ENCODE measurements around the gene PRKN. TPM values are rescaled to one million over a fixed set of nuclear protein-coding genes. Genes with fewer than 3 reads are reported as not detected.

Gene PRKN
- total RNA-seq, 2 donors from 2014 or later = 15.7 to 19.3 TPM

DNA sequence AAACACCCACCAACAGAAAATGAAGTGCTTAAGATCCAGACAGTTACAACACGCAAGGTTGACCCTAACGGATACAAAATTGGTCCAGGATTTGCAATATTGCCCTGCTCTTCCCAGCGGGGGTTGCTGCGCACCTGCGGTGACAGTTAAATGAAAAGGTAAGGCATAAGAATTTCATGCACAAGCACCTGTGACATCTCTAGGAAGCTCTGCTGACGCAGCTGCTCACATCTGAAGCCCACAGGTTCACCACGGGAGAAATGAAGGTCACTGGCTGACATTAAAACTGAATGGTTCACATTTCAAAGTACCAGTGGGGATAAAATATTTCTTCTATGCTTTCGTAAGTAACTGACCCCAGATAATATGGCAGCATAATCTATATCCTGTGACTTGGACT, 764.4 kb downstream of the PRKN start:
- Histone ChIP-seq H3K4me1 (no peaks in the 10 kb centered on the region), H3K36me3 (no peaks in the 10 kb centered on the region), H3K9me3 (no peaks in the 10 kb centered on the region), H3K27ac (no peak overlapping the region), H3K27me3 (no peaks in the 10 kb centered on the region), H3K4me3 (no peak overlapping the region)
- DNase-seq (ENCODE audit: low spot score) = no peak
- TF ChIP-seq, protein P1, sequence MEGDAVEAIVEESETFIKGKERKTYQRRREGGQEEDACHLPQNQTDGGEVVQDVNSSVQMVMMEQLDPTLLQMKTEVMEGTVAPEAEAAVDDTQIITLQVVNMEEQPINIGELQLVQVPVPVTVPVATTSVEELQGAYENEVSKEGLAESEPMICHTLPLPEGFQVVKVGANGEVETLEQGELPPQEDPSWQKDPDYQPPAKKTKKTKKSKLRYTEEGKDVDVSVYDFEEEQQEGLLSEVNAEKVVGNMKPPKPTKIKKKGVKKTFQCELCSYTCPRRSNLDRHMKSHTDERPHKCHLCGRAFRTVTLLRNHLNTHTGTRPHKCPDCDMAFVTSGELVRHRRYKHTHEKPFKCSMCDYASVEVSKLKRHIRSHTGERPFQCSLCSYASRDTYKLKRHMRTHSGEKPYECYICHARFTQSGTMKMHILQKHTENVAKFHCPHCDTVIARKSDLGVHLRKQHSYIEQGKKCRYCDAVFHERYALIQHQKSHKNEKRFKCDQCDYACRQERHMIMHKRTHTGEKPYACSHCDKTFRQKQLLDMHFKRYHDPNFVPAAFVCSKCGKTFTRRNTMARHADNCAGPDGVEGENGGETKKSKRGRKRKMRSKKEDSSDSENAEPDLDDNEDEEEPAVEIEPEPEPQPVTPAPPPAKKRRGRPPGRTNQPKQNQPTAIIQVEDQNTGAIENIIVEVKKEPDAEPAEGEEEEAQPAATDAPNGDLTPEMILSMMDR (IDR thresholded peaks at IDR 0.05) = no peak

GRCh38 chr6:161961796-161962195, 765.8 kb downstream of the PRKN start:
- TF ChIP-seq, protein P1 (IDR thresholded peaks at IDR 0.05) = no peak
- H3K36me3 ChIP-seq = no peaks in the 10 kb centered on the region
- no peaks in the 10 kb centered on the region for H3K9me3 ChIP-seq
- H3K27me3 ChIP-seq = no peaks in the 10 kb centered on the region
- no peak for DNase-seq (ENCODE audit: low spot score)
- no peak overlapping the region for H3K4me3 ChIP-seq
- H3K27ac ChIP-seq = no peak overlapping the region
- H3K4me1 ChIP-seq = no peaks in the 10 kb centered on the region

DNA sequence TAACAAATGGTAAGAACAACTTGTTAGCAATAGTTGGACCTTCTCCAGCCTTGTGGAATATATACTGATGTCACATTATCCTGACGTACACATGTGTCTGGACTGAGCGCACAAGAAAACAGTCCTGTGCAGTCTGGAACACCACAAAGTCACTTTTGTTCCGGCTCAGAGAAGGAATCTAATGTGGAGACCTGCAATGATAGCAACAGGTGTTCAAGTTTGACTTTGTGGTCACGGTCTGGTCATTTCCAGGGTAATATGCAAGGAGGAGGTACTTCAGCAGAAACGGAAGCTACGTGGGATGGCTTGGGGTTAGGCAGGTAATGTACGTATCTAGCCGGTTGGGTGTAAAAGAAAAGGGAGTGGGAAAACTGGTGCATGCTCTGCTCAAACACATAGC, 766.5 kb downstream of the PRKN start:
- DNase-seq (ENCODE audit: low spot score) = no peak
- no peaks in the 10 kb centered on the region for H3K36me3 ChIP-seq
- H3K9me3 ChIP-seq = no peaks in the 10 kb centered on the region
- no peak overlapping the region for H3K27ac ChIP-seq
- no peaks in the 10 kb centered on the region for H3K4me1 ChIP-seq
- no peaks in the 10 kb centered on the region for H3K27me3 ChIP-seq
- H3K4me3 ChIP-seq = no peak overlapping the region
- TF ChIP-seq, protein P1 (IDR thresholded peaks at IDR 0.05) = no peak

DNA sequence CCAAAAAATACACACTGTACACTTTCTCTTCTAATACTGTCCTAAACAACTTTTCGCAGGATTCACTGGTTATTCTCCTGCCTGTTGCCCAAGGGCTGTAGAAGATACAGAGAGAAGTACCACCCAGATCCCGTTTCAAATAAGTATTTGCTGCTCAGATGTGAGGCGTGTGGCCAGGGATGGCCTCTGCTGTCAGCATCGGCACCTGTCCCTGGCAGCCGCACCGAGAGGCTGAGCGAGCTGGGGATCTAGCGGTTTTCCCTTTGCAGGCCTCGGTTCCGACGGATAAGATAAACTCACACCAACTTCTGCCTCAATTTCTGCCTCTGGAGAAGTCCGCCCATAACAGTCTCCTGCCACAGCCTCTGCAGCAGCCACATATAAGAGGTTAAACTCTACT, 768.5 kb downstream of the PRKN start:
- TF ChIP-seq, protein P1 (IDR thresholded peaks at IDR 0.05) = no peak
- no peak for DNase-seq (ENCODE audit: low spot score)
- Histone ChIP-seq H3K4me1 (peaks cover 0 to 8% of the 10 kb centered on the region in 2 donors), H3K27ac (no peak overlapping the region), H3K4me3 (no peak overlapping the region), H3K36me3 (no peaks in the 10 kb centered on the region), H3K9me3 (no peaks in the 10 kb centered on the region), H3K27me3 (no peaks in the 10 kb centered on the region)

GRCh38 chr6:161956082-161956481, 771.5 kb downstream of the PRKN start:
- H3K9me3 ChIP-seq = no peaks in the 10 kb centered on the region
- H3K4me3 ChIP-seq = no peak overlapping the region
- H3K36me3 ChIP-seq = no peaks in the 10 kb centered on the region
- H3K27me3 ChIP-seq = no peaks in the 10 kb centered on the region
- H3K4me1 ChIP-seq = peaks cover 0 to 13% of the 10 kb centered on the region in 2 donors
- TF ChIP-seq, protein P1 (IDR thresholded peaks at IDR 0.05) = no peak
- no peak overlapping the region for H3K27ac ChIP-seq
- DNase-seq (ENCODE audit: low spot score) = no peak

DNA sequence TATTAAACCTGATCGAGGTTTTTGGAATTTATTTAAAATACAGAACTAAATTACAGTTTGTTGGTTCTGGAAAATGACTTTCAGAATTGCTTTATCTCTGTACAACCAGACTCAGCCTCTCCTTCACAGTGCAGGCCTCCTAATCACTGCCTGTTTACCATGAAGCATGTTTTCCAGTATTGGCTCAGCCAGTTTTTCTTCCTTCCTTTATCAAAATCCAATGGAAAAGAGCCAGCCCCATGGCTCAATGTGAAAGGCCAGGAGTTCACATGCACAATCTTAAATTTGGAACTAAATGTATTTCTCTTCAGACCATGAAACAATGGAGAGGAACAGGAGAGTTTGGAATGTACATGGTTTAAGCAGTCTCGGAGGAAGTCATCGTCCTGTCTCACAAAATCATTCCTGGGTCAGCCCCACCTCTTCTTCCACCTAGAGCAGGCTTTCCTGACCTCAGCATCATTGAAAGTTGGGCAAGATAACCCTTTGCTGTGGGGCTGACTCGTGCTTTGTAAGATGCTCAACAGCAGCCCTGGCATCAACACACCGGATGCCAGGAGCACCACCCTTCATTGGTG, 772.8 kb downstream of the PRKN start:
- no peak overlapping the region for H3K27ac ChIP-seq
- no peak for DNase-seq (ENCODE audit: low spot score)
- TF ChIP-seq, protein P1 (IDR thresholded peaks at IDR 0.05) = no peak
- H3K9me3 ChIP-seq = no peaks in the 10 kb centered on the region
- H3K27me3 ChIP-seq = no peaks in the 10 kb centered on the region
- H3K36me3 ChIP-seq = no peaks in the 10 kb centered on the region
- H3K4me1 ChIP-seq = peaks cover 0 to 15% of the 10 kb centered on the region in 2 donors
- no peak overlapping the region for H3K4me3 ChIP-seq
